ENCODE measurements around the gene MRPS27.

Gene MRPS27

DNA sequence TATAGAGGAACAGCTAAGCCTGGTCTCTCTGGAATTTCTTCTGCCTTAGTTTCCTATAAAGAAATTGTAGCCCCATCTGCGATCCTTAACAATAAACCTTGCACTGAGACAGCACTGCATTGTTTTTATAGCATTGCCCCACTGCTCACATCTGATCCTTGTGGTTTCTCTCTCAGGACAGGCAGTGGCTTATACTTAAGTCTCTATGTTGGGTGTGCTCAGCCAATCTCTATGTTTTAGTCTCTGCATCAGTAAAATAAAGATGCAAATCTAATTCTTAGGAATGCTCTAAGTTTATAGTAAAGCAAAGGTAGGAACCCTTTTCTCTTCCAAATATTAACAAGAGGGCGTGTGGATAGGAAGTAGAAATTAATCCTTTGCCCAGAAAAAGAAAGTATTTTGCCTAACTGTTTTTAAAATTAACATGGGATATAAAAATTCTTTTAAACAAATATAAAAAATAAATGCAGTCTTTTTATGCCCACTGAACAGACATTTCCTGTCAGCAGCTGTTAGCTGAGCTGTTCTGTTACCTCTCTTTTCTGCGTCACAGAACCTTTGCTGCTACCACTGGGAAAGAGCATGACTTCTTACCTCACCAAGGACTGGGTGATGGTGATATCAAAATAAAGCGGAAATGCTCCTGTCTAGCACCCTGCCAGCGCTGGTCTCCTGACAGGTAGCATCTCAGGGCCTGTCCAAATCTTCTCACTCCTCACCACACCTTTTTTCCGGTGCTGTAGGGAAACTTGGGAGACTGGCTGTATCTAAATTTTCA, 29.5 kb downstream of the MRPS27 start:
- DNase-seq: no peak

DNA sequence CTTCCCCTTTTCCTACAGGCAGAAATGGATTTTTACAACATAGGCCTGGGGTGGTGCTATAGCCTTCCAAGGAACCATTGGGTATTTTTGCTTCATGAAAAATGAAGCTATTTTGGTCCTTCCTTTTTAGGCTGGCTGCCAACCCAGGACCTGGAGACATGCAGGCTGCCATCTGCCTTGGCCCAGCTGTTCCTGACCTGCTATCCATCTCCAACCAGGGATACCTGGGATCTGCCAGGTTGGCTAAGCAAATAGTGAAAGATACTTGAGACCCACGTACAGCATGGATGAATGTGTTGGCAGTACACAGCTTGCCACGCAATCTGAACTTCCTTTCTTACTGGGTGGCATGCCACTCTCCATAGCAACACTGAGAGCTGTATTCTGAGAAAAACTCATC, 31.1 kb downstream of the MRPS27 start:
- DNase-seq: no peak

GRCh38 chr5:72286798-72287197, 33.2 kb downstream of the MRPS27 start:
- DNase-seq: no peak

- no peak for DNase-seq
These were observed 34.6 kb downstream of the MRPS27 start for GRCh38 chr5:72285424-72285821.

DNA sequence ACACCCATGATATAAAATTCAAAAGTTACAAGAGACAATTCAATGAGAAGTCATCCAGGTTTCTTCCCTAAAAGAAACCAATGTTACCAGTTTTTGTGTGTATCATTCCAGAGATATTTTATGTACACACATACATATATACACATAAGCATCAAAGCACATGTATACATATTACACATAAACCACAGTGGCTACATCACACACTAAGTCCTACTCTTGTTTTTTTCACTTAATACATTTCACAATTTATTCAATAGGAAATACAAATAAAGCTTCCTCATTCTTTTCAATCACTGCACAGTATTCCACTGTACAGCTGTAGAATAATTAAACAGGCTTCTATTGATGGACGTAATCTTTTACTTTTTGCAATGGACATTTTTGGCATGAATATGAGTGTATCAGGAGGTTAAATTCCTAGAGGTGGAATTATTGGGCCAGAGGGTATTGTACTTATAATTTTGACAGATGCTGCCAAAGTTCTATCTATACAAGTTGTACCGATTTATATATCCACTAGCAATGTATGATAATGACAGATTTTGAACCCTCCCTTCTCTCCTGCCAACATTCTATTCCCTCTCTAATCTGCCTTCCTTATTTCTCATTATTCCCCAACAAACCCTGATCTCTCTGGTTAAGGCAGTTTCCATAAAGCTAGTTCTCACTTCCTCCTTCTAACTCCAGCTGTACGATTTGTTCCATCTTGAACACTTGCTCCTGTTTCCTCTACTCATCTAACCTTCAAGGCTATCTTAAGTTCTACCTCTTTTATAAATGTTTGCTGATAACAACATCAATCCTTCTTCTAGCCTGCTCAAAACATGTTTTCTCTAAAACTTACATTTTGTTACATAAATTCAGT, 35.2 kb downstream of the MRPS27 start:
- no peak for DNase-seq

- no peak for DNase-seq
These were observed 36.7 kb downstream of the MRPS27 start for GRCh38 chr5:72283358-72283757.

DNA sequence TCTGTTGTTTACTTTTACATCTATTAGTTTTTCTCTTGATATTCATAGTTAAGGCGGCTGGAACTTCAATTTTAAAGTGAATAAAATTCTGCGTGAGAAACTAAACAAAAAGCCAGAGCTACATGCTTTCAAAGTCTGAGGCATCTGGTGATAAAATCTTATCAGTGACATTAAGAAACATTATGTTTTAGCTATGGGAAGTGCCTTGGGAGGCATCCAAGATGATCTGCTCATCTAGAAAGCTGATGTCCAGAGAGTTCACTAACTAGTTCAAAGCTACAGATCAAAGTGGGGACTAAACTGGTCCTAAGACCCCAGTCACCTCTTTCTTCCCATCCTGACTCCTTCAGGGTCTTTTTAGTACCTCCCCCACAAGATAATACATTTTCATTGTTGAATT, 37.2 kb downstream of the MRPS27 start:
- no peak for DNase-seq

DNA sequence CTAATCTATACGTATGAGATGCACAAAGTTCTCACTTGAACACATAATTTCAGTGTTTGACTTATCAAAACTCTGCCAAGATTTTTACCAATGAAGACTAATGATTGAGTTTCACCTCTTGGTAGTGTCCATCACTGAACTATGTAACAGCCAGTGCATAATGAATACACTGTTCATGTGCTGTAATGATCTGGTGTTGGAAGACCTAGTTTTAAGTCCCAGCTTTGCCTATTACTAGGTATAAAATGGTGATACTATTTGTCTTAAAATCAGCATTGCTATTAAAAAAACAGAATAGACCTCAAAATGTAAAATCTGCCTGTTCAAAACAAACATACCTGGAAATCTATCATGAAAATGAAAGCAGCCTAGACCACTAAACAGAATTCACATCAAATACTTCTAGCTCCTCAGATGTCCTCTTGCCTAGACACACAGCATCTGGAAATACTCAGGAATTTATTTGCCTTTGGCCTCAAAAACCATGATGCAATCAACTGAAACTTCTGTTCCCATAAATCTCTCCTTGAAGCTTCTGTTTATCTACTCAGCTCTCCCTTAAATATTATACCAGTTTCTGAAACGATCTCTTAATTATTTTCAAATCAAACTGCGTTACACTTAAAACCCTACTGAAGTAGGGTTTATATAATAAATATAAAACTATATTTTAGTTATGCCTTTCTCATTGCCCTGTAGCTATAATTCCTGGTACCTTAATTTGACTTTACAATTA, 38.1 kb downstream of the MRPS27 start:
- no peak for DNase-seq

DNA sequence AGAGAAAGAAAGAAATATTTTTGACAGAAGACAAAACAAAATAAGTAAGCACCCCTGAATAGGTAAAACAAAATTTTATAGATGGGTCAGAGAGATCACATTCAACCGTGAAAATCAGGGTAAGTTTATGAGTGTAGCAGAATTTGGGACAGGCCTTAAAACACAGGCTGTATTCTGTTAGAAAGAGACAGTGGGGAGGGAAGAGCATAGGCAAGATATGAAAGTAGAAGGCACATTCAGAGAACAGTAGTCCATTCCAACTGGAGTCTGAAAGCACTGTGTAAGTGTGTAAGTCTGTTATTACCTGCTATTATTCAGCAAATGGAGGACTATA, 38.6 kb downstream of the MRPS27 start:
- no peak for DNase-seq

GRCh38 chr5:72280581-72281069, 39.4 kb downstream of the MRPS27 start:
- DNase-seq: no peak

GRCh38 chr5:72276219-72276752, 43.8 kb downstream of the MRPS27 start:
- no peak for DNase-seq

GRCh38 chr5:72273547-72273946, 46.5 kb downstream of the MRPS27 start:
- DNase-seq: no peak

- no peak for DNase-seq
These were observed 47.6 kb downstream of the MRPS27 start for GRCh38 chr5:72272398-72272797.

GRCh38 chr5:72271702-72272101, 48.3 kb downstream of the MRPS27 start:
- DNase-seq: no peak

DNA sequence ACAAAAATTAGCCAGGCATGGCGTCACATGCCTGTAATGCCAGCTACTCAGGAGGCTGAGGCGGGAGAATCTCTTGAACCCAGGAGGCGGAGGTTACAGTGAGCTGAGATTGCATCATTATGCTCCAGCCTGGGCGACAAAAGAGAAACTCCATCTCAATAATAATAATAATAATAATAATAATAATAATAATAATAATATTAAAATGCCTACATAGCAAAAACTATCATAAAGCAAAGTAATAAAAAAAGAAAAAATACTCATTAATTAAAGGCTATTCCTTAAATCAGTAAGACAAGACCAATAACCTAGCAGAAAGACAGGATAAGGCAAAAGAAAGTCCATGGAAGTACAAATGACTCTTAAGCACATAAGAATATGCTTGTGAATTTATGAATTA, 50.0 kb downstream of the MRPS27 start:
- DNase-seq: no peak

DNA sequence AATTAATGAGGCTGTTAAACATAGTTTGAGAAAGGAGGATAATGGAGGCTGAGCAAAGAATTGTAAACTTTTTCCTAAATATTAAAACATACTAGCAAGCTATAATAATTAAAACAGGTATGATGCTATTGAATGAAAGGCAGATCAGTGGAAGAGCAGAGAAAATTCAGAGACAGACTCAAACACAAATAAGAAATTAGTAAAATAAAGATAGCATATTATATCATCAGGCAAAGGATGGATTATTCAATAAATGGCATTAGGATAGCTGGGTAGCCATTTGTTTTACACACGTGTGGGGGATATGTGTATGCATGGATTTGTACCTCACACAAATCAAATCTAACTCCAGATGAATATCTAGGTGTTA, 50.6 kb downstream of the MRPS27 start:
- DNase-seq: no peak

GRCh38 chr5:72268753-72269410, 51.2 kb downstream of the MRPS27 start:
- no peak for DNase-seq

- DNase-seq: no peak
These were observed 51.8 kb downstream of the MRPS27 start for GRCh38 chr5:72268260-72268659.

GRCh38 chr5:72267685-72268084, 52.4 kb downstream of the MRPS27 start:
- DNase-seq: no peak

- no peak for DNase-seq
These were observed 53.2 kb downstream of the MRPS27 start for GRCh38 chr5:72266862-72267261.

DNA sequence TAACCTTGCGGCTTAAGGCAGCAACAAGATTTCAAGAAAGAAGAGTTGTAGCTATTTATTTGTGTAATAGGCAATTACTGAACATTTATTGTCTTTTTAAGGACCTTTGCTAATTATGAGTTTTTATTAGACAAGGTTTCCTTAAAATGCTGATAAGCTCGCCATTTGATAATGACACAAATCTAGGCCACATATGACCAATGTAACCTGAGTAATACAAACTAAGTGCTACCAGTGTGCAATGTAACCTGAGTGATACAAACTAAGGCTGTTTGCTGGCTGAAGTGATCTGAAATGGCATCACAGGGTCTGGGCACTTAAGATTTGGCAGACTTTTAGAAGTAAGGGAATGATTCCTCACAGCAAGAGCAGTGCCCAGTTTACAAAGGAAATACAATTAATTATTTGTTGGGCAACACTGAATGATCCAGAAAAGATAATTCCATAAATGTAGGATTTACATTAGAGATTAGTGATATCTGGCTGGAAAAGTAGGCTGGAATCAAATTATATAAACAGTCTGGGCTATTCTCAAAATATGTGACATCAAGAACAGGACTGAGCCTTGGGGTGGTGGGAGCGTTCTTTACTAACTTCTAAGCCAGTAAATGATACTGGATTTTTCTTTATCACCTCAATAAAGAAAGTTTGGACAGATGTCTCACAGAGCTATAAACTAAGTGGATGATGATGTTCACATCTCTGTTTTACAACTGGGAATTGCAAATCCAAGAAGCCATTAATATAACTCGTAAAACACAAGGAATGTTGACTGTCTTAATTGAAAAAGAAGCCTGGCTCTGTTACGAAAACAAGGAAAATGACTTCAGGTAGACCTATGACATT, 54.8 kb downstream of the MRPS27 start:
- DNase-seq: no peak

DNA sequence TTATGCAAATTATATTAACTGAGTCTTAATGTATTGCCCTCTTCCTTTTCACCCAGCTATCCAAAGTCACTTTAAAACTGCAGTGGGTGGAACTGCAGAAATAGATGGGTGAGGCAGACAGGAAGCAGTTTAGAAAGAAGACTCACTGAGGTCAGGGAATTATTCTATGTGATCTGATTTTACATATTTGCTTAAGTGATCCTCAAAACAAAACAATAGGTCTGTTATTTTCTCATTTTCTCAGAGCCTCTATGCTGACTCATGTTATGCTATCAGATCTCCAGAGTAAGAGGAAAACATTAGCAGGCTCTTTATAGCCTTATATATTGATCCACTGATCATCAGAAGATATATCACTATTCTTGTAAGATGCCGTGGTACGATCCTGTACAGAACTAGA, 63.5 kb downstream of the MRPS27 start:
- DNase-seq: no peak
